ENCODE measurements around the gene GBP2. TPM values are rescaled to one million over a fixed set of nuclear protein-coding genes. Genes with fewer than 3 reads are reported as not detected.

Gene GBP2
- total and polyA plus RNA-seq, 9 of the 15 experiments (the other 6 are each of a cell fraction or from before 2014, with no cell fraction given), result 0.45 to 2.2 (median 0.69) TPM

GRCh38 chr1:89167590-89168230 is 41.8 kb upstream of the GBP2 start:
- DNase-seq (ENCODE audit: extremely low read depth in 1 of 4, low spot score in 3 of 4) (no peak), ATAC-seq (no peak), FAIRE-seq (no peak)
- H3K4me1 ChIP-seq (replicated peaks in 1 of 2; ENCODE audit: control insufficient read depth in 2 of 2, insufficient read depth in 2 of 2, low read length in 2 of 2), result no peaks in the 10 kb centered on the region
- H3K27ac ChIP-seq (ENCODE audit: extremely low read depth, low read depth, low read length), result no peak overlapping the region
- no peaks in the 10 kb centered on the region for H3K27me3 ChIP-seq (ENCODE audit: control insufficient read depth in 2 of 2, insufficient read depth in 2 of 2, low read length in 2 of 2)
- no peaks in the 10 kb centered on the region for H3K9me1 ChIP-seq (ENCODE audit: control insufficient read depth, insufficient read depth, low read length)
- POLR2A ChIA-PET, result no interaction called here
- WGBS (ENCODE audit: insufficient coverage, low coverage, missing lambda C conversion rate), result 4% methylated on average over 2 of the region's 2 CpGs
- no peaks in the 10 kb centered on the region for H3K9me3 ChIP-seq (replicated peaks; ENCODE audit: control insufficient read depth, insufficient read depth, low read depth, low read length)
- in situ Hi-C loops (cut with MboI) (no loop called here), intact Hi-C loops (cut with micrococcal nuclease) (no loop called here)
- no peak overlapping the region for H3K9ac ChIP-seq (ENCODE audit: insufficient read depth in 1 of 2, low read depth in 2 of 2, low read length in 2 of 2)
- H3K79me2 ChIP-seq (ENCODE audit: control insufficient read depth, insufficient read depth, low read length), result no peaks in the 10 kb centered on the region
- CTCF ChIA-PET (ENCODE audit: low intra/inter-chr PET ratio), result no interaction called here
- H4K20me1 ChIP-seq (replicated peaks; ENCODE audit: control insufficient read depth, insufficient read depth, low read length), result no peaks in the 10 kb centered on the region
- no peak overlapping the region for H2AFZ ChIP-seq (ENCODE audit: low read depth, low read length)
- no peak overlapping the region for H3K4me2 ChIP-seq (ENCODE audit: insufficient read depth, low read length)
- no peaks in the 10 kb centered on the region for H3K36me3 ChIP-seq (ENCODE audit: control insufficient read depth, insufficient read depth, low read length)
- no TSS peak for BruUV-seq (replicated peaks)
- H3K4me3 ChIP-seq, result no peak overlapping the region
- TF ChIP-seq BHLHE40 (IDR thresholded peaks at IDR 0.05; ENCODE audit: low read length) (no peak), RCOR1 (IDR thresholded peaks at IDR 0.05; ENCODE audit: borderline replicate concordance in 1 of 2, low read depth in 2 of 2, low read length in 2 of 2) (no peak), GTF2A2 (tag; IDR thresholded peaks at IDR 0.05) (no peak), SRSF9 (IDR thresholded peaks at IDR 0.05; ENCODE audit: borderline replicate concordance, low read depth, low read length) (no peak), EHMT2 (IDR thresholded peaks at IDR 0.05) (no peak), ATF6 (CRISPR knock-in tag; IDR thresholded peaks at IDR 0.05) (no peak), ELK3 (CRISPR knock-in tag; IDR thresholded peaks at IDR 0.05) (no peak), ZNF609 (CRISPR knock-in tag; IDR thresholded peaks at IDR 0.05; ENCODE audit: borderline replicate concordance) (no peak), PHF20 (IDR thresholded peaks at IDR 0.05; ENCODE audit: partially characterized antibody) (no peak), DACH1 (IDR thresholded peaks at IDR 0.05; ENCODE audit: partially characterized antibody) (no peak), HBP1 (CRISPR knock-in tag; IDR thresholded peaks at IDR 0.05) (no peak), KDM5B (IDR thresholded peaks at IDR 0.05; ENCODE audit: insufficient replicate concordance, low read depth, low read length) (no peak)

All from K562 (cell line).